GM12878 (cell line): ENCODE results near the gene RNF13. TPM values are rescaled to one million over a fixed set of nuclear protein-coding genes. Genes with fewer than 3 reads are reported as not detected.
A peak's percentile ranks its signal among the peaks of the same experiment; 100 is the strongest.
"Not testable (repeated sequence)": the region's sequence is repeated elsewhere in the genome, so short reads cannot be mapped to it uniquely, and the experiment has no call there.

ENCODE experiments used
- ATAC-seq: fragments of 200-7000 bp; cut with Tn5 transposase; 3 replicates; pipeline ENCODE4 v1.9.1; 2020; ENCODE audit warnings: mild to moderate bottlenecking, moderate library complexity
- BruUV-seq: library from RNA; stranded (reverse); fragments of 400-500 nt; replicated peaks from 2 replicates; lab custom pipeline; 2021; lab: Mats Ljungman, UMichigan
- CTCF ChIA-PET: fragments of 300-600 bp; sonication (Branson Sonifier 250); formaldehyde crosslinking; extraction: SDS; loops from one replicate; lab custom pipeline; 2021; ENCODE audit warnings: inconsistent platforms; lab: Yijun Ruan, JAX
- POLR2A ChIA-PET: fragments of 350-600 bp; formaldehyde crosslinking; extraction: SDS; loops from one replicate; lab custom pipeline; 2021; ENCODE audit warnings: inconsistent platforms; lab: Charles Lee
- RAD21 ChIA-PET: fragments of 300-600 bp; sonication (Branson Sonifier 250); formaldehyde crosslinking; loops from one replicate; lab custom pipeline; 2023; ENCODE audit warnings: antibody characterized with exemption; ENCODE audit not compliant: unreplicated experiment; lab: Charles Lee
- SMC1A ChIA-PET: fragments of 300-600 bp; sonication (Branson Sonifier 250); formaldehyde crosslinking; loops from one replicate; lab custom pipeline; 2023; ENCODE audit not compliant: unreplicated experiment, uncharacterized antibody; lab: Charles Lee
- DNase-seq: peaks from one replicate; pipeline ENCODE4 v3.0.0-alpha.2; 2011; ENCODE audit warnings: low read depth, low spot score
- FAIRE-seq: peaks from 3 replicates; lab custom pipeline; 2011; peaks lifted over from hg19 to GRCh38; lab: Jason Lieb, UNC
- H2AFZ ChIP-seq: 2 replicates; pipeline ENCODE4 v1.6.0; 2011; ENCODE audit warnings: low read depth, low read length, control low read depth; ENCODE audit not compliant: control insufficient read depth
- H3K27ac ChIP-seq: 2 replicates; pipeline ENCODE4 v1.5.1; 2011; ENCODE audit warnings: control low read depth; ENCODE audit not compliant: control insufficient read depth, insufficient read depth
- H3K27me3 ChIP-seq, 2 experiments: replicated peaks in 1 of 2; 2 replicates each; pipeline versions ENCODE4 v1.6.0 to v1.6.1; 2011; ENCODE audit warnings: low read length in 1 of 2; ENCODE audit not compliant: control insufficient read depth in 2 of 2, insufficient read depth in 2 of 2
- H3K36me3 ChIP-seq, 2 experiments: 2 replicates each; pipeline ENCODE4 v1.5.1; 2011; ENCODE audit warnings: low read length in 1 of 2; ENCODE audit not compliant: control insufficient read depth in 2 of 2, insufficient read depth in 2 of 2
- H3K4me1 ChIP-seq: 2 replicates; pipeline ENCODE4 v1.6.1; 2011; ENCODE audit warnings: mild to moderate bottlenecking, low read length, moderate library complexity, mixed read lengths; ENCODE audit not compliant: control insufficient read depth, insufficient read depth
- H3K4me2 ChIP-seq: 2 replicates; pipeline ENCODE4 v1.6.0; 2011; ENCODE audit warnings: control low read depth; ENCODE audit not compliant: control insufficient read depth, insufficient read depth
- H3K4me3 ChIP-seq: fragments of 200-600 bp; sonication (generic); 2 replicates; pipeline ENCODE4 v1.5.1; 2016
- H3K79me2 ChIP-seq: 2 replicates; pipeline ENCODE4 v1.6.0; 2011; ENCODE audit warnings: low read length; ENCODE audit not compliant: control insufficient read depth, insufficient read depth
- H3K9ac ChIP-seq: 2 replicates; pipeline ENCODE4 v1.8.0; 2011; ENCODE audit warnings: low read length, control low read depth, mixed read lengths; ENCODE audit not compliant: control insufficient read depth, insufficient read depth
- H3K9me3 ChIP-seq: replicated peaks from 3 replicates; pipeline ENCODE4 v1.5.1; 2011; ENCODE audit warnings: mild to moderate bottlenecking, low read length; ENCODE audit not compliant: control insufficient read depth, insufficient read depth
- H4K20me1 ChIP-seq: 2 replicates; pipeline ENCODE4 v1.6.0; 2011; ENCODE audit not compliant: control insufficient read depth, insufficient read depth
- GATAD2B ChIP-seq: fragments of 450-650 bp; conservative IDR thresholded peaks from 2 replicates; pipeline ENCODE4 v1.6.1; 2017; ENCODE audit warnings: low read depth, mild to moderate bottlenecking, moderate library complexity
- KLF5 ChIP-seq: fragments of 450-650 bp; IDR thresholded peaks from 2 replicates; pipeline ENCODE4 v1.6.1; 2014; ENCODE audit warnings: mild to moderate bottlenecking; ENCODE audit not compliant: partially characterized antibody
- WGBS: methylation state at CpG from one replicate; pipeline ENCODE4 v1.1.6; 2016; ENCODE audit warnings: low lambda C conversion rate; ENCODE audit not compliant: insufficient replicate concordance, insufficient coverage; ENCODE audit errors: missing lambda C conversion rate; 5-methylcytosine and 5-hydroxymethylcytosine counted together
- in situ Hi-C: fragments of 300-500 bp; cut with MboI; formaldehyde crosslinking; loops from 9 replicates; pipeline ENCODE4 v1.14.3; 2018; ENCODE audit warnings: mixed read lengths
- intact Hi-C: fragments of 100-400 bp; cut with micrococcal nuclease; formaldehyde crosslinking; loops from one replicate; pipeline ENCODE4 v1.14.2; 2022; ENCODE audit not compliant: unreplicated experiment
- polyA plus RNA-seq, 11 experiments: library from polyadenylated mRNA; depleted of rRNA in 4 of 11; unstranded in 6 of 11; stranded (reverse) in 5 of 11; fragments of >200 nt; fragmentation: Nextera tagmentation in 4 of 11; fragmentation: Illumina TruSeq in 1 of 11; extraction: Ambion mirVana in 4 of 11; extraction: Trizol in 1 of 11; gene quantifications; 1 replicate in 1 of 11; 2 replicates in 10 of 11; pipeline versions ENCODE4 v1.2.1 to v1.2.3, GENCODE V29; 2011 to 2016; ENCODE audit warnings: inconsistent platforms in 2 of 11, missing spikeins in 2 of 11, low read depth in 1 of 11
- total RNA-seq, 4 experiments: library from RNA; depleted of rRNA in 3 of 4; stranded (reverse); fragments of >200 nt in 3 of 4; fragmentation: Illumina TruSeq in 1 of 4; extraction: Trizol in 1 of 4; gene quantifications; 2 replicates each; pipeline versions ENCODE4 v1.2.1 to v1.2.3, GENCODE V29; 2013 to 2021
- TF ChIP-seq, protein P1 (sequence below): fragments of 450-650 bp; IDR thresholded peaks from 2 replicates; pipeline ENCODE4 v1.6.1; 2017; ENCODE audit warnings: low read depth, mild to moderate bottlenecking, moderate library complexity

Gene RNF13
- total and polyA plus RNA-seq, 10 of the 15 experiments (the other 5 are each of a cell fraction or from before 2014, with no cell fraction given), result 18.9 to 73.4 (median 36.7) TPM

DNA sequence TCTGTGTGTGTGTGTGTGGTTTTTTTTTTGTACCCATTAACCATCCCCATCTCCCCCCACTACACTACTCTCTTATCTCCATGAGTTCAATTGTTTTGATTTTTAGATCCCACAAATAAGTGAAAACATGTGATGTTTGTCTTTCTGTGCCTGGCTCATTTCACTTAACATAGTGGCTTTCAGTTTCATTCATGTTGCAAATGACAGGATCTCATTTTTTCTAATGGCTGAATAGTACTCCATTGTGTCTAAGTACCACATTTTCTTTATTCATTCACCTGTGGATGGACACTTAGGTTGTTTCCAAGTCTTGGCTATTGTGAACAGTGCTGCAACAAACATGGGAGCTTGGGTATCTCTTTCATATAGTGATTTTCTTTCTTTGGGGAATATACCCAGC is 71.8 kb downstream of the RNF13 start:
- SMC1A ChIA-PET, result interaction anchor here (0.6 to 1.5 kb wide), 2 partner anchors 11 to 132 kb away, joined by 3 read pairs; no protein-coding TSS in a partner anchor
- H3K4me1 ChIP-seq, H2AFZ ChIP-seq, H3K79me2 ChIP-seq, H4K20me1 ChIP-seq, H3K9ac ChIP-seq, H3K27me3 ChIP-seq, in situ Hi-C loops, H3K27ac ChIP-seq, BruUV-seq, H3K4me2 ChIP-seq, POLR2A ChIA-PET, H3K36me3 ChIP-seq, H3K9me3 ChIP-seq, RAD21 ChIA-PET, H3K4me3 ChIP-seq: not testable (repeated sequence)
- ATAC-seq, result peak; percentile 66
- CTCF ChIA-PET, result interaction anchor here (1.4 kb wide), 1 partner anchor 77 kb away, joined by 4 read pairs; no protein-coding TSS in a partner anchor
- TF ChIP-seq, protein P1, sequence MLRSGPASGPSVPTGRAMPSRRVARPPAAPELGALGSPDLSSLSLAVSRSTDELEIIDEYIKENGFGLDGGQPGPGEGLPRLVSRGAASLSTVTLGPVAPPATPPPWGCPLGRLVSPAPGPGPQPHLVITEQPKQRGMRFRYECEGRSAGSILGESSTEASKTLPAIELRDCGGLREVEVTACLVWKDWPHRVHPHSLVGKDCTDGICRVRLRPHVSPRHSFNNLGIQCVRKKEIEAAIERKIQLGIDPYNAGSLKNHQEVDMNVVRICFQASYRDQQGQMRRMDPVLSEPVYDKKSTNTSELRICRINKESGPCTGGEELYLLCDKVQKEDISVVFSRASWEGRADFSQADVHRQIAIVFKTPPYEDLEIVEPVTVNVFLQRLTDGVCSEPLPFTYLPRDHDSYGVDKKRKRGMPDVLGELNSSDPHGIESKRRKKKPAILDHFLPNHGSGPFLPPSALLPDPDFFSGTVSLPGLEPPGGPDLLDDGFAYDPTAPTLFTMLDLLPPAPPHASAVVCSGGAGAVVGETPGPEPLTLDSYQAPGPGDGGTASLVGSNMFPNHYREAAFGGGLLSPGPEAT, result peak; percentile 31; the same call in 1 of the 2 replicates
- DNase-seq, result peak; percentile 15
- intact Hi-C loops, result loop anchor here (5.0 kb wide), 1 partner anchor 337 kb away; no protein-coding TSS in a partner anchor
- FAIRE-seq, result peak; percentile 7

- no peak overlapping the region for H3K4me2 ChIP-seq
- H2AFZ ChIP-seq, result no peak overlapping the region
- BruUV-seq, result no TSS peak
- in situ Hi-C loops, result no loop called here
- ChIA-PET RAD21 (no interaction called here), SMC1A (interaction anchor here (0.6 kb wide), 1 partner anchor 46 kb away, joined by 3 read pairs; no protein-coding TSS in a partner anchor), CTCF (interaction anchor here (0.9 to 1.2 kb wide), 3 partner anchors 20 to 91 kb away, joined by 3 to 4 read pairs (median 3); no protein-coding TSS in a partner anchor)
- DNase-seq, result no peak
- H3K9ac ChIP-seq, result no peak overlapping the region
- intact Hi-C loops, result no loop called here
- H3K27me3 ChIP-seq, result no peaks in the 10 kb centered on the region
- H3K4me3 ChIP-seq, result no peak overlapping the region
- TF ChIP-seq GATAD2B, result no peak
- no peak for TF ChIP-seq KLF5
- TF ChIP-seq, all 136 proteins: peak for 0
- H3K36me3 ChIP-seq, result no peaks in the 10 kb centered on the region; a peak in 1 of 4 replicates
- POLR2A ChIA-PET, result no interaction called here
- peaks cover 3% of the 10 kb centered on the region; the same call in 2 of the 3 replicates for H3K9me3 ChIP-seq
- H3K4me1 ChIP-seq, result no peaks in the 10 kb centered on the region
- ATAC-seq, result no peak
- H4K20me1 ChIP-seq, result no peaks in the 10 kb centered on the region
- WGBS, result 92% methylated on average over 9 of the region's 9 CpGs
- no peaks in the 10 kb centered on the region for H3K79me2 ChIP-seq
- H3K27ac ChIP-seq, result no peak overlapping the region
- no peak for FAIRE-seq
Measured at GRCh38 chr3:149886957-149887356, 73.9 kb downstream of the RNF13 start.
